Stimulated activated CD4-positive, alpha-beta T cell treated with anti-CD3 and anti-CD28 coated beads, Interleukin-15, amount 100 ng/mL, for 48 hours (primary cell): ENCODE data around the gene EGFL8.
A peak's percentile ranks its signal among the peaks of the same experiment; 100 is the strongest.

Experiments
- DNase-seq, 2 donors: peaks; one replicate each; pipeline ENCODE4 v3.0.0-alpha.2; 2020; ENCODE audit warnings: low read depth in 2 of 2

The EGFL8 gene

GRCh38 chr6:32167761-32168262 lies 3.4 kb downstream of the EGFL8 start:
- no peak for DNase-seq

DNA sequence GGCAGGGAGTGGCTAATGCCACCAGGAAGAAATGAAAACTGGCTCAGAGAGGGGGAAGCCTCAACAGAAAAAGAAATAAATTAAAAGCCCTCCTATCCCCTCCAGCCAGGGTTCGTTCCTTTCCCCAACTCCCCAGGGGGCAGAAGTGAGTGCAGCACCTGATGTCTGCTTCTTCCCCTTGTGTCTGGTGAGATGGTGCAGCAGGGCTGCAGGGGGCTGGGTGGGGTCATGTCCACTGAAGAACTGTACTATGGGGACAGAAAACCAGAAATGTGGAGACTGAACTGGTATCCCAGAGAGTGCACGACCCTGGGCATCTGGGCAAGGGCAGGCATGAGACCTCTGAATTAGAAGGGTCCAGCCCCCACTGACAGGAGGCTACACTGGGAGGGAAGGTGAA lies 4.0 kb downstream of the EGFL8 start:
- no peak for DNase-seq

DNA sequence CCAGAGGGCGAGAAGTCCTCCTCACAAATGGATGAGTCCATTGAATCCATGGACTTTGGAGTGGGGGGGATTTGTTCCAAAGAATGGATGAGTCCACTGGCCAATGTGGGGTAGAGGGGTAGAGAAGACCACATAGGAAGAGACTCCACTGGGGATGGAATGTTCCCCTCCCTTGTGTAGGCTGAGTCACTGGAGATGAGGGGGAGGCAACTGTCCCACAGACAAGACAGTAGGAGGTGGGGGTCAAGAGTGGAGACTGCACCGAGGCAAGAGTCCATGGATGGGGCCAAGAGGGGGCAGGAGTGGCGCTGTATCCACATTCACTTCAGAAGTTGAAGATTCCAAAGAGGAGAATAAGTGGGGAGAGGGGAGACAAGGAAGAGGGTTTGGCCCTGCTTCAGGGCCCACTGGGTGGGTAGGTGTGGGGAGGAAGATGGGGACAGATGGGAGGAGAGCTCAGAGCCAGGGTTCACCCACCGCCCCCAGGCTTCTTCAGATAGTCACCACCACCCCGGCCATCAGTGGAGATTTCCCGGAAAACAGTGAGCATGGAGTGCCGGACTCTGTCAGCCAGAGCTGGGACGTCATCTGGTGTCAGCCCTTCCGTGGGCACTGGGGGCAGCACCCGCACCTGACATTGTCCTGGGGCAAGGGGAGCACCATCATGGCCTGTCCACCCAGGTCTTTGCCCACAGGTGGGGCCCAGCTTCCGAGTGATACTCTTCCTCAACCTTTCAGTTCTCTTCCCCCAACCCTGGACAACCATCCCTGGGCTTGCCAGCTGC lies 4.6 kb downstream of the EGFL8 start:
- DNase-seq = no peak

DNA sequence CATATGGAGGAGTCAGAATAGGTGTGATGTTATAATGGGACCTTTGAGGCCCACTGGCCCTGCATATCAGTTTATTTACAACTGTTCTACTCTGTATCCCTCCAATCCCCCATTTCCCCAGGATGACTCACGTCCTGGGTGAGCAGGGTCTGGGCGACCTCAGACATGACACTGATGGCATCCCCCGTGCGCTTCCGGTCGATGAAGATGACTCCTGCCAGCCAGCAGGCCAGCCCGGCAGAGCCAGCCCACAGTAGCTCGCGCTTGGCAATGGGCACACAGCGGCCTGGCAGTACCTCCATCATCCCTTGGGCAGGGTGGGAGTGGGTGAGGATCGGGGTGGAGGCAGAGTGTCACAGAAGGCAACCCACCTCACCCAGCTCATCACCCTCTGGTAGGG lies 5.9 kb downstream of the EGFL8 start:
- no peak for DNase-seq

GRCh38 chr6:32171234-32171633 lies 6.8 kb downstream of the EGFL8 start:
- no peak for DNase-seq

GRCh38 chr6:32173051-32173727 lies 8.8 kb downstream of the EGFL8 start:
- DNase-seq = no peak

- DNase-seq = no peak
Measured at GRCh38 chr6:32174416-32174815, 10.0 kb downstream of the EGFL8 start.

- no peak for DNase-seq
Measured at GRCh38 chr6:32175322-32175710, 10.9 kb downstream of the EGFL8 start.

DNA sequence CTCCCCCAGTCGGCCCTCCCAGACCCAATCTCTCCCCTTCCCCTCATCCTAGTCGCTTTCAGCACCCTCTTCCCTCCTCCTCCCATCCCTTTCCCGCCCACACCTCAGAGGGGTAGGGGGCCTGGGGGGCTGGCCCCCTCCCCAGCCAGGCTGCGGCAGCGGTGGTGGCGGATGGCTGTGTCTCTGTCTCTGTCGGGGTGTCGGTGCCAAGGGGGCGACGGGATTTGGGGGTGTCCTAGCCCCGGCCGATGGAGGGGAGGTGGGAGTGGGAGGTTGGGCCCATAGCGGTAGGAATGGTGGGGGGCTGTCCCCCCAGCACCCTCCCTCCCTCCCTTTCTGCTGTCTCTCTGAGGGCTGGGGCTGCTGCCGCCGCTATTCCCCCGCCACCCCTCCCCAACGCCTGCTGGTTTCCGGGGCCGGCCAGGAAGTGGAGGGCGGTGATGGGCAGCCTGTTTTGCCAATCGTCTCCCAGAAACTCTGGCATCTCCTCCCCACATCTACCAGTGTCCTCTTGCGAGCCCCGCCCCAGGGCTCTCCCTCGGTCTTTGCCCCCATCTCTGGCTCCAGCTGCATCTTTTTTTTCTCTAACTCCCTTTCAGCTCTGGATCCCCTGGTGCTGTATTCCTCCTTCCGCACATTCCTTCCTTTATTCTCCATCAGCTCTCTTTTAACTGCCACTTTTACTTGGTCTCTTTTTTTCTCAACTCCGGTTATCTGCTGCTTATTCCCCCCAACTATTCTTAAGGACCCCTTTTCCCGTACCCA lies 11.5 kb downstream of the EGFL8 start, which contains the start of gene AGPAT1:
AGPAT1 (minus strand) TSS at position 374 of the 765 bp plus-strand sequence. CDS start 4,588 bp downstream, outside the sequence.
- DNase-seq = peak; percentile 93 to 97

DNA sequence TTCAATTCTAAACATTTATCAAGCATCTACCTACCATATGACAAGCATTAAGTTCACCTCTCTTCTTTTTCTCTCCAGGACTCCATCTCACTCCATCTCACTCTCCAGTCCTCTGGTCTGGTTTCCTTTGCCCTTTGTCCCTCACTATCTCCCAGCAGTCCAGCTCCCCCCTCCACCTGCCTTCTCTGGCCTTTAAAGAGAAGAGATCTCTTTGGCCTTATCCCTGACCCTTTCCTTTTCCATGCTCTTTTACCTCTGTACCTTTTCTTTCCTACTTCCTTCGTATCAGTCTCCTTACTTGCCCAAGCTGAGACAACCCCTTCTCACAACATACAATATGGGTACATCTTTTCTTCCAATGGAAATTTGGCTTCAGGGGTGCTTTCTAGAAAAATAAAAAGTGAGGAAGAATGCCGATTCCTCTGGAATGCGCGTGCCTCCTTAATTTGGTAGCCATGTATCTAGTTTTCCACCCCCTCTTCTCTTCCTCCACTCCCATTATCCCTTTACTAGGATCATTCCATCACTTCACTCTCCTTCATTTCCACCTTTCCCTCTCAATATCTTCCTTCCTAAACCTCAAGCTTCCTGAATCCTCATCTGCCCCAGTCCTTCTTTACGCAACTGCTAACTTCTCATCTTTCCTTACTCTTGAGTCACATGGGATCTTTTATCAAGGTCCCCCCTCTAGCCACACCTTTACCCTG lies 12.2 kb downstream of the EGFL8 start:
- DNase-seq = no peak

DNA sequence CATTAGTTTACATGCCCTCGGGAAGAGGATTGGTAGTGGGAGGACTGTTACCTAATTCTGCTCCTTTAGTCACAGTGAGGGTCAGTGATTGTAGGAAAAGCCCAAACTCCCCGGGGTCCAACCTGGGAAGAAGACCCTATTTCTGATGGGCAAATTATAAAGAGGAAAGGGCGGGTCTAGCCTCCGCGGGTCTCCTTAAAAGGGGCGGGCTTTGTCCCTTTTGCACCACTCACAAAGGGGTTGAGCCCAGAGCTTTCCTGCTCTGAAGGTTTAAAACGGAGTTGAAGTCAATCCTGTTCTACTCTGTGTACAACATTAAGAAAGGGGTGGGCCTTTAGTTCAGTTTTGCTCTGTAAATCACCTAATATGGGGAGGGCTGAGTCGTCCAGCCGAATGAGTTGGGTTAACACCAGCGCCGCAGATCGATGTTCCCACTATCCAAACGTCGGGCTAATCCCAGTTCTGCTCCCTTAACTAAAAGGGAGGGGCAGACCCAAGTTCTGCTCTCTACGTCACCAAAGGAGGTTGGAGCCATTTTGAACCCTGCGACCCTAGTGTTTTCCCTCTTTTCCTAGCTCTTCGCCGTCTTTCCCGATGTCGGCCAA lies 12.9 kb downstream of the EGFL8 start:
- DNase-seq = no peak

GRCh38 chr6:32177788-32178546 lies 13.6 kb downstream of the EGFL8 start, which contains the start of gene RNF5:
TSS of gene RNF5 (plus strand) at chr6:32178405. CDS start at chr6:32178512, 107 bp downstream.
- DNase-seq = peak; percentile 89 to 91

- DNase-seq = no peak
Measured at GRCh38 chr6:32178547-32179440, 14.4 kb downstream of the EGFL8 start.

- no peak for DNase-seq
Measured at GRCh38 chr6:32179766-32180405, 15.5 kb downstream of the EGFL8 start.

DNA sequence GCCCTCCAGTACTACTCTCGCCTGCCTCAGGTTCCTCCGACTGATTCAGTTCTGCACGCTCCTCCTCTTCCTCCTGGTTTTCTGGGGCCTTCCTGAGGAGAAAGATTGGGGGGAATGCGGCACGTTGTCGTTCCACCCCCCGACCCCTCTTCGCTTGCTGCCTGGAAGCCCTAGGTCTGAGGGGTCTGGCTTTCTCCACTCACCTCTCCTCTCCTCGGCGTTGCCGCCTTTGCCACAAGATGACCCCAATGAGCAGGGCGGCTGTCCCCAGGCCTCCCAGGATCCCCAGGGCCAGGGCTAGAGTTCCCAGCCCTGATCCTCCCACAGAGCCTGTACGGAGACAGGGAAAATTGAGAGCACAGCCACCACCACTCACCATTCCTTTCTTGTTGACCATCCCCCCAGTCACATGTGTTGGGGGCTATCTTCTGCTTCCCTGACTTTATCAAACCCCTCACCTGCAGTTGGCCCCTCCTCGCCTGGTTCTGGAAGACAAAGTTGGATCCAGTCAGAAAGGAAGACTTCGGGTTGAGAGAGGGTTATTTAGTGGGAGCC lies 16.8 kb downstream of the EGFL8 start:
- DNase-seq = no peak

- no peak for DNase-seq
Measured at GRCh38 chr6:32181915-32182529, 17.6 kb downstream of the EGFL8 start.

DNA sequence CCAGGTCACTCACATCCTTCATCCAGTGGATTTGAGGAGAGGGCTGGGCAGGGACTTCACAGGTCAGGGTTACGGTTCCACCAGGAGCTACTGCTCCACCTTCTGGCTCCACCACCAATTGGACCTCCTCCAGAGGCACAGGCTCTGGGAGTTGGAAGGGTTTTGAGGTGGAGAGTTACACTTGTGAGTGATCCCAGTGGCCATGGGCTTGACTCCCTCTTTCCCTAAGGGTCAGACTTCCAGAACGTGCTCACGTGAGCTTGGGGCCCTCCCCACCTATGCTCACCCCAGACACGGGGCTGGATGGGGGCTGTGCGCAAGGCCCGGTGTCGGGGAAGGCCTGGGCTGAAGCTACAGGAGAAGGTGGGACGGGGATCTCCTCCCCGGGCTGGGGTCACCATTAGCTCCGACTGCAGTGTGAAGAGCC lies 18.2 kb downstream of the EGFL8 start:
- no peak for DNase-seq

DNA sequence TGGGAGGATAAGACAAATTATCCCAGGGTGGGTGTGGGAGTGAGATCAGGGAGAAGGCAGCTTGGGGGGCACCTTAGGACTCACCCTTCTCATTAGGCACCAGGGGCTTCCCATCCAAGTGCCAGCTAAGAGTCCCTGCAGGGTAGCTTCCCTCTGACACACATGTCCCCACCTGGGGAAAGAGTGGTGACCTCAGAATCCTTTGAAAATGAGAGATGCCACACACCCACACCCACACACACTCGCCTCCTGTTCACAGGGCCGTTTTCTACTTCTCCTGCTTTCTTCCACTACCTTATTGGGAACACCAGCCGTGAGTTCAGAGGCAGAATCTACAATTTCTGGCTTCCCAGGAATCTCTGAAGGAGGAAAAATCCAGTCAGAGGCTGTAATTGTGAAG lies 18.6 kb downstream of the EGFL8 start:
- no peak for DNase-seq
